Mesenchymal stem cell (in vitro differentiated cells and primary cell): Measurements from ENCODE around the gene NUDT22.

Experiments used
- DNase-seq: peaks from one replicate; pipeline ENCODE4 v3.0.0-alpha.2; 2013
- H2AFZ ChIP-seq: one replicate; pipeline ENCODE4 v1.6.1; 2013; ENCODE audit warnings: low read depth, mild to moderate bottlenecking, control low read depth, inconsistent platforms, low read length, moderate library complexity
- H2AK5ac ChIP-seq: 2 replicates; pipeline ENCODE4 v1.6.1; 2013; ENCODE audit warnings: low read length, moderate library complexity, mild to moderate bottlenecking, inconsistent platforms; ENCODE audit not compliant: severe bottlenecking
- H2BK120ac ChIP-seq: one replicate; pipeline ENCODE4 v1.6.1; 2013; ENCODE audit warnings: low read depth, mild to moderate bottlenecking, inconsistent platforms, low read length, moderate library complexity
- H2BK12ac ChIP-seq, 2 experiments: one replicate each; pipeline ENCODE4 v1.6.1; 2013; ENCODE audit warnings: inconsistent platforms in 2 of 2, low read length in 2 of 2, mild to moderate bottlenecking in 2 of 2, moderate library complexity in 2 of 2, control low read depth in 1 of 2
- H2BK15ac ChIP-seq: one replicate; pipeline ENCODE4 v1.6.1; 2013; ENCODE audit warnings: mild to moderate bottlenecking, low read depth, inconsistent platforms; ENCODE audit not compliant: poor library complexity, severe bottlenecking
- H2BK5ac ChIP-seq: 2 replicates; pipeline ENCODE4 v1.6.1; 2013; ENCODE audit warnings: low read depth, mild to moderate bottlenecking, low read length, control low read depth, inconsistent platforms; ENCODE audit not compliant: poor library complexity, severe bottlenecking
- H3K14ac ChIP-seq, 2 experiments: one replicate each; pipeline ENCODE4 v1.6.1; 2013; ENCODE audit warnings: inconsistent platforms in 2 of 2, low read length in 2 of 2, control low read depth in 1 of 2, mild to moderate bottlenecking in 1 of 2, moderate library complexity in 1 of 2
- H3K18ac ChIP-seq, 2 experiments: one replicate each; pipeline ENCODE4 v1.6.1; 2013; ENCODE audit warnings: inconsistent platforms in 2 of 2, low read length in 2 of 2, control low read depth in 1 of 2, low read depth in 1 of 2, mild to moderate bottlenecking in 1 of 2
- H3K23ac ChIP-seq, 2 experiments: one replicate each; pipeline ENCODE4 v1.6.1; 2013; ENCODE audit warnings: inconsistent platforms in 2 of 2, low read length in 2 of 2, mild to moderate bottlenecking in 2 of 2, moderate library complexity in 2 of 2, control low read depth in 1 of 2
- H3K27ac ChIP-seq: 2 replicates; pipeline ENCODE4 v1.5.1; 2013; ENCODE audit warnings: mild to moderate bottlenecking, moderate library complexity, low read length, control low read depth, inconsistent platforms; ENCODE audit not compliant: poor library complexity, severe bottlenecking
- H3K27me3 ChIP-seq, 2 experiments: 2 replicates each; pipeline versions ENCODE4 v1.6.1 to v1.7.0; 2013; ENCODE audit warnings: low read length in 2 of 2, mild to moderate bottlenecking in 2 of 2, moderate library complexity in 2 of 2, control low read depth in 1 of 2, inconsistent platforms in 1 of 2; ENCODE audit not compliant: control insufficient read depth in 1 of 2, insufficient read depth in 1 of 2
- H3K36me3 ChIP-seq, 2 experiments: 2 replicates each; pipeline versions ENCODE4 v1.6.1 to v1.7.0; 2013; ENCODE audit warnings: low read length in 2 of 2, control low read depth in 1 of 2, inconsistent platforms in 1 of 2, low read depth in 1 of 2, mild to moderate bottlenecking in 1 of 2; ENCODE audit not compliant: insufficient read depth in 2 of 2, control insufficient read depth in 1 of 2
- H3K4ac ChIP-seq, 2 experiments: one replicate each; pipeline ENCODE4 v1.6.1; 2013; ENCODE audit warnings: inconsistent platforms in 2 of 2, low read length in 2 of 2, mild to moderate bottlenecking in 2 of 2, moderate library complexity in 2 of 2, control low read depth in 1 of 2, low read depth in 1 of 2
- H3K4me1 ChIP-seq: 2 replicates; pipeline ENCODE4 v1.6.1; 2013; ENCODE audit warnings: low read depth, low read length, control low read depth; ENCODE audit not compliant: control insufficient read depth, insufficient read depth
- H3K4me2 ChIP-seq: 2 replicates; pipeline ENCODE4 v1.6.1; 2013; ENCODE audit warnings: low read length, mild to moderate bottlenecking, inconsistent platforms; ENCODE audit not compliant: poor library complexity, severe bottlenecking
- H3K4me3 ChIP-seq, 2 experiments: 2 replicates each; pipeline versions ENCODE4 v1.5.1 to v1.7.0; 2013; ENCODE audit warnings: low read length in 2 of 2, mild to moderate bottlenecking in 2 of 2, control low read depth in 1 of 2, low read depth in 1 of 2; ENCODE audit not compliant: insufficient read depth in 1 of 2
- H3K79me1 ChIP-seq: replicated peaks from 2 replicates; pipeline ENCODE4 v1.6.1; 2013; ENCODE audit warnings: mild to moderate bottlenecking, control low read depth, low read length, inconsistent platforms; ENCODE audit not compliant: poor library complexity, severe bottlenecking
- H3K9ac ChIP-seq: 2 replicates; pipeline ENCODE4 v1.7.0; 2013; ENCODE audit warnings: mild to moderate bottlenecking, low read length, moderate library complexity
- H3K9me3 ChIP-seq: 2 replicates; pipeline ENCODE4 v1.7.0; 2013; ENCODE audit warnings: mild to moderate bottlenecking, low read length; ENCODE audit not compliant: control insufficient read depth
- H4K8ac ChIP-seq: one replicate; pipeline ENCODE4 v1.6.1; 2013; ENCODE audit warnings: inconsistent platforms, mild to moderate bottlenecking, low read length, moderate library complexity
- H4K91ac ChIP-seq: one replicate; pipeline ENCODE4 v1.6.1; 2013; ENCODE audit warnings: mild to moderate bottlenecking, low read length, inconsistent platforms
- WGBS: methylation state at CpG from one replicate; pipeline ENCODE4 v1.1.7; 2013; ENCODE audit warnings: mixed read lengths; 5-methylcytosine and 5-hydroxymethylcytosine counted together

The NUDT22 gene

GRCh38 chr11:64247729-64248531 lies 21.9 kb downstream of the NUDT22 start:
- Histone ChIP-seq H3K4me3 (peak overlapping the region; percentile 40 to 98), H3K9ac (peak overlapping the region; percentile 93), H4K8ac (peak overlapping the region; percentile 74), H3K27me3 (no peaks in the 10 kb centered on the region), H3K18ac (peak overlapping the region; percentile 37 to 77), H3K4ac (peak overlapping the region; percentile 60 to 84), H2AK5ac (no peak overlapping the region), H3K14ac (no peak overlapping the region), H3K4me2 (peak overlapping the region; percentile 70), H3K4me1 (peaks cover 44% of the 10 kb centered on the region), H3K27ac (no peak overlapping the region), H2AFZ (no peak overlapping the region), H3K36me3 (peaks cover 14 to 21% of the 10 kb centered on the region in 2 experiments), H4K91ac (no peak overlapping the region), H3K9me3 (no peaks in the 10 kb centered on the region), H3K23ac (no peak overlapping the region), H2BK12ac (peak overlapping the region in 1 of 2 experiments; percentile 20), H2BK5ac (no peak overlapping the region), H2BK15ac (peak overlapping the region; percentile 15), H3K79me1 (peaks cover 5% of the 10 kb centered on the region), H2BK120ac (peak overlapping the region; percentile 95)
- no peak for DNase-seq
- 45% methylated on average over 30 of the region's 31 CpGs for WGBS

- Histone ChIP-seq H4K91ac (no peak overlapping the region), H3K4me1 (peaks cover 43% of the 10 kb centered on the region), H3K9ac (peak overlapping the region; percentile 93), H2BK120ac (no peak overlapping the region), H2BK12ac (peak overlapping the region; percentile 20 to 59), H3K23ac (no peak overlapping the region), H3K9me3 (no peaks in the 10 kb centered on the region), H2BK5ac (no peak overlapping the region), H3K36me3 (peaks cover 7 to 14% of the 10 kb centered on the region in 2 experiments), H3K27ac (no peak overlapping the region), H2BK15ac (no peak overlapping the region), H3K18ac (no peak overlapping the region), H3K4me3 (no peak overlapping the region), H2AFZ (no peak overlapping the region), H4K8ac (no peak overlapping the region), H2AK5ac (no peak overlapping the region), H3K79me1 (peaks cover 9% of the 10 kb centered on the region), H3K14ac (no peak overlapping the region), H3K27me3 (no peaks in the 10 kb centered on the region), H3K4ac (no peak overlapping the region), H3K4me2 (no peak overlapping the region)
- WGBS, result 75% methylated on average over 7 of the region's 7 CpGs
- no peak for DNase-seq
Observed at GRCh38 chr11:64248578-64248977, 22.5 kb downstream of the NUDT22 start.

GRCh38 chr11:64249038-64249437 lies 23.0 kb downstream of the NUDT22 start:
- Histone ChIP-seq H2AK5ac (no peak overlapping the region), H3K4me1 (peaks cover 43% of the 10 kb centered on the region), H3K36me3 (peaks cover 4 to 12% of the 10 kb centered on the region in 2 experiments), H4K91ac (peak overlapping the region; percentile 37), H3K4me2 (no peak overlapping the region), H3K23ac (no peak overlapping the region), H2BK12ac (no peak overlapping the region), H2AFZ (no peak overlapping the region), H3K9me3 (no peaks in the 10 kb centered on the region), H3K27ac (no peak overlapping the region), H3K27me3 (no peaks in the 10 kb centered on the region), H2BK15ac (no peak overlapping the region), H4K8ac (no peak overlapping the region), H3K18ac (no peak overlapping the region), H3K9ac (peak overlapping the region; percentile 15), H2BK5ac (no peak overlapping the region), H3K4ac (no peak overlapping the region), H2BK120ac (no peak overlapping the region), H3K79me1 (peaks cover 12% of the 10 kb centered on the region), H3K4me3 (no peak overlapping the region), H3K14ac (no peak overlapping the region)
- 96% methylated on average over 4 of the region's 4 CpGs for WGBS
- DNase-seq, result no peak

- WGBS, result 73% methylated on average over 6 of the region's 8 CpGs
- H3K18ac ChIP-seq, result no peak overlapping the region
- peaks cover 18% of the 10 kb centered on the region for H3K79me1 ChIP-seq
- H3K4me3 ChIP-seq, result no peak overlapping the region
- no peak overlapping the region for H3K4ac ChIP-seq
- no peak overlapping the region for H2BK12ac ChIP-seq
- H3K36me3 ChIP-seq, result peaks cover 3 to 16% of the 10 kb centered on the region in 2 experiments
- no peak overlapping the region for H2AFZ ChIP-seq
- no peak overlapping the region for H2BK15ac ChIP-seq
- H4K91ac ChIP-seq, result no peak overlapping the region
- DNase-seq, result no peak
- no peak overlapping the region for H2BK5ac ChIP-seq
- no peak overlapping the region for H3K27ac ChIP-seq
- H3K9me3 ChIP-seq, result no peaks in the 10 kb centered on the region
- H3K23ac ChIP-seq, result no peak overlapping the region
- H2BK120ac ChIP-seq, result no peak overlapping the region
- no peak overlapping the region for H2AK5ac ChIP-seq
- no peaks in the 10 kb centered on the region for H3K27me3 ChIP-seq
- peaks cover 44% of the 10 kb centered on the region for H3K4me1 ChIP-seq
- no peak overlapping the region for H3K14ac ChIP-seq
- no peak overlapping the region for H3K4me2 ChIP-seq
- H3K9ac ChIP-seq, result no peak overlapping the region
- H4K8ac ChIP-seq, result no peak overlapping the region
Observed at GRCh38 chr11:64249563-64250414, 23.7 kb downstream of the NUDT22 start.
